ENCODE results near the gene METTL8. TPM values are rescaled to one million over a fixed set of nuclear protein-coding genes. Genes with fewer than 3 reads are reported as not detected.
A peak's percentile ranks its signal among the peaks of the same experiment; 100 is the strongest.

Gene METTL8
- total RNA-seq, 1 experiment from 2014 or later, result 59.1 TPM

DNA sequence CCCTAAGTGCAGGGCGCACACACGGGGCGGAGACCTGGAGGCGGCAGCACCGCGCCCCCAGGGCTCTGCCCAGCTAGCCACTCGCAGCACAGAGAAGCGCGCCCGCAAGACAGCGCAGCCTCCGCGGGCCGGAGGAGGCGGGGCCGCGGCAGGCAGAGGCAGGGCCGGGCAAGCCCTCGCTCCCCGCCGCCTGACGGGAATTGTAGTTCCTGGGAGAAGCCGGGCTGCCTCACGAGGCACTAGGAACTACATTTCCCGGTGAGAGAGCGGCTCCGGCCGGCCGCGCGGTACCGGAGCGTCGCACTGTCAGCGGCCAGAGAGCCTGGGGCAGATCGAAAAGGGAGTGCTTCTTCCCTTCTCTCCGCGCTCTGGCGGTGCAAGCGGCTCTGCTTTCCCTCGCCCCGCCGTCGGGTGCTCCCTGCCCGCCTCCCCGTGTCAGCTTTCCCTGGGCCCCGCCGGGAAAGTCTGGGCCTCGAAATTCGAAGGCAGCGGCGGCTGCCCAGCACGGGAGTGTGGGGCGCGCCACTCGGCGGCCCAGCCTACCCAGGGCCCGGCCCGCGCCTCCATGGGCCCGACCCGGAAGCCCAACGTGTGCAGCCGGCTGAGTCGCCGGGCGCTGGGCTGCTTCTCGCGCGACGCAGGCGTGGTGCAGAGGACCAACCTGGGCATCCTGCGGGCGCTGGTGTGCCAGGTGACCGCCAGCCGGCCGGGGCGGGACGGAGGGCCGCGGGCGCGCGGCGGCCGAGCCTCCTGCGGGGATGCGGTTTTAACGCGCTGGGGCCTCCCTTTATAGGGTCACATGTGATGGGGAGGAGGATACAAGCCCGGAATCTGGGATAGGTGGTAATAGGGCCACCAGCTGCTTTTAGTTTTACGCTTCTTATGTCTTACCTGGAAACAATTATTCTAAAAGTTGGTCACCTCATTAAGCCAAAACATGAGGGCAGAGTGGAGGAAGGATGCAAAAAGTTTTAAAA, 511 bp upstream of the METTL8 start, which contains the start of gene DCAF17 (continued):
- TF ChIP-seq, protein P1, sequence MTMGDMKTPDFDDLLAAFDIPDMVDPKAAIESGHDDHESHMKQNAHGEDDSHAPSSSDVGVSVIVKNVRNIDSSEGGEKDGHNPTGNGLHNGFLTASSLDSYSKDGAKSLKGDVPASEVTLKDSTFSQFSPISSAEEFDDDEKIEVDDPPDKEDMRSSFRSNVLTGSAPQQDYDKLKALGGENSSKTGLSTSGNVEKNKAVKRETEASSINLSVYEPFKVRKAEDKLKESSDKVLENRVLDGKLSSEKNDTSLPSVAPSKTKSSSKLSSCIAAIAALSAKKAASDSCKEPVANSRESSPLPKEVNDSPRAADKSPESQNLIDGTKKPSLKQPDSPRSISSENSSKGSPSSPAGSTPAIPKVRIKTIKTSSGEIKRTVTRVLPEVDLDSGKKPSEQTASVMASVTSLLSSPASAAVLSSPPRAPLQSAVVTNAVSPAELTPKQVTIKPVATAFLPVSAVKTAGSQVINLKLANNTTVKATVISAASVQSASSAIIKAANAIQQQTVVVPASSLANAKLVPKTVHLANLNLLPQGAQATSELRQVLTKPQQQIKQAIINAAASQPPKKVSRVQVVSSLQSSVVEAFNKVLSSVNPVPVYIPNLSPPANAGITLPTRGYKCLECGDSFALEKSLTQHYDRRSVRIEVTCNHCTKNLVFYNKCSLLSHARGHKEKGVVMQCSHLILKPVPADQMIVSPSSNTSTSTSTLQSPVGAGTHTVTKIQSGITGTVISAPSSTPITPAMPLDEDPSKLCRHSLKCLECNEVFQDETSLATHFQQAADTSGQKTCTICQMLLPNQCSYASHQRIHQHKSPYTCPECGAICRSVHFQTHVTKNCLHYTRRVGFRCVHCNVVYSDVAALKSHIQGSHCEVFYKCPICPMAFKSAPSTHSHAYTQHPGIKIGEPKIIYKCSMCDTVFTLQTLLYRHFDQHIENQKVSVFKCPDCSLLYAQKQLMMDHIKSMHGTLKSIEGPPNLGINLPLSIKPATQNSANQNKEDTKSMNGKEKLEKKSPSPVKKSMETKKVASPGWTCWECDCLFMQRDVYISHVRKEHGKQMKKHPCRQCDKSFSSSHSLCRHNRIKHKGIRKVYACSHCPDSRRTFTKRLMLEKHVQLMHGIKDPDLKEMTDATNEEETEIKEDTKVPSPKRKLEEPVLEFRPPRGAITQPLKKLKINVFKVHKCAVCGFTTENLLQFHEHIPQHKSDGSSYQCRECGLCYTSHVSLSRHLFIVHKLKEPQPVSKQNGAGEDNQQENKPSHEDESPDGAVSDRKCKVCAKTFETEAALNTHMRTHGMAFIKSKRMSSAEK (CRISPR knock-in tag; IDR thresholded peaks at IDR 0.05; ENCODE audit: borderline replicate concordance), result no peak
- TF ChIP-seq, protein P2, sequence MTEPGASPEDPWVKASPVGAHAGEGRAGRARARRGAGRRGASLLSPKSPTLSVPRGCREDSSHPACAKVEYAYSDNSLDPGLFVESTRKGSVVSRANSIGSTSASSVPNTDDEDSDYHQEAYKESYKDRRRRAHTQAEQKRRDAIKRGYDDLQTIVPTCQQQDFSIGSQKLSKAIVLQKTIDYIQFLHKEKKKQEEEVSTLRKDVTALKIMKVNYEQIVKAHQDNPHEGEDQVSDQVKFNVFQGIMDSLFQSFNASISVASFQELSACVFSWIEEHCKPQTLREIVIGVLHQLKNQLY (CRISPR knock-in tag; IDR thresholded peaks at IDR 0.05), result no peak
- no peak for TF ChIP-seq EMX1 (CRISPR knock-in tag; IDR thresholded peaks at IDR 0.05)
- TF ChIP-seq, protein P3, sequence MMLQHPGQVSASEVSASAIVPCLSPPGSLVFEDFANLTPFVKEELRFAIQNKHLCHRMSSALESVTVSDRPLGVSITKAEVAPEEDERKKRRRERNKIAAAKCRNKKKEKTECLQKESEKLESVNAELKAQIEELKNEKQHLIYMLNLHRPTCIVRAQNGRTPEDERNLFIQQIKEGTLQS (CRISPR knock-in tag; conservative IDR thresholded peaks at IDR 0.05), result no peak

DNA sequence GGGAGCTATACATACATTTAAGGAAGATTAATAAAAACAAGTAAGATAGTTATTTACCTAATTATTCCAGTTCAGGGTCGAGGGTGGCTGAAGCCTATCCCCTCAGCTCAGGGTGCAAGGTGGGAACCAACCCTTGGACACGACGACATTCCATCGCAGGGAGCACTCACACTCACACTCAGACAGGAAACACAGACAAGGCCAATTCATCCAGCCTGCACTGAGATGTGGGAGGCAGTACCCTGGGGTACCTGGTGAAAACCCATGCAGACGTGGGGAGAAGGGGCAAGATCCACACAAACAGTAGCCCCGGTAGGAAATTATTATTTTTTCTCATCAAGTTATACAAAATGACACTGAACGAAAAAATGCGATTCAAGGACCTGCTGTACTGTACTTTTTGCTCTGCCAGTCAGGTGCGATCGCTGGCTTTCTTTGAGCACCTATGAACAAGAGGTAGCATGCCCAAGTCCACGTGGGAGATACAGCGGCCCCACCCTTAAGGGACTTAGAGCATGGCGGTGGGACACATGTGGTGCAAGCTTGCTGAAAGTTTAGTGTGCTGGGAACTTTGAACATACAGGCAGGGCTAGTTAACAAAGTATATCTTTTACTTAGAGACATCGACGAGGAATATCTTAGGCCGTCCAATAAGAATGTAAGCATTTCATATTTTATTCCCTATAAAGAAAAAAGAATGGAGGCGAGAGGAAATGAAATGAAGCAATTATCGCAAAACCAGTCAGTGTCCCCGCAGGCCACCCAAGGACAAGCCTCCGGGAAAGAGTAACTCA, 624 bp downstream of the METTL8 start:
- Mint-ChIP-seq H3K4me3 (peak overlapping the region; percentile 87), H3K27me3 (ENCODE audit: low read depth) (no peaks in the 10 kb centered on the region), H3K27ac (peak overlapping the region; percentile 96), H3K4me1 (peaks cover 52% of the 10 kb centered on the region), H3K9me3 (no peaks in the 10 kb centered on the region), H3K36me3 (peaks cover 34% of the 10 kb centered on the region)
- ChIA-PET POLR2A (interaction anchor here (0.9 to 1.4 kb wide), 6 partner anchors 13 to 504 kb away, joined by 3 to 5 read pairs (median 4); partner anchors contain the start of genes CYBRD1 and GORASP2), CTCF (interaction anchor here (0.5 to 2.6 kb wide), 14 partner anchors 17 to 504 kb away, joined by 3 to 13 read pairs (median 4); partner anchors contain the start of gene GORASP2)
- TF ChIP-seq SP1 (CRISPR knock-in tag; conservative IDR thresholded peaks at IDR 0.05), result no peak
- TF ChIP-seq, protein P1 (CRISPR knock-in tag; IDR thresholded peaks at IDR 0.05; ENCODE audit: borderline replicate concordance), result 0 out of 2 replicates have a peak, but pooled peaks have one; percentile 57
- no peak for TF ChIP-seq SMAD3 (CRISPR knock-in tag; IDR thresholded peaks at IDR 0.05; ENCODE audit: borderline replicate concordance)
- peak; percentile 25 for DNase-seq (ENCODE audit: low spot score)
- ATAC-seq, result no peak

DNA sequence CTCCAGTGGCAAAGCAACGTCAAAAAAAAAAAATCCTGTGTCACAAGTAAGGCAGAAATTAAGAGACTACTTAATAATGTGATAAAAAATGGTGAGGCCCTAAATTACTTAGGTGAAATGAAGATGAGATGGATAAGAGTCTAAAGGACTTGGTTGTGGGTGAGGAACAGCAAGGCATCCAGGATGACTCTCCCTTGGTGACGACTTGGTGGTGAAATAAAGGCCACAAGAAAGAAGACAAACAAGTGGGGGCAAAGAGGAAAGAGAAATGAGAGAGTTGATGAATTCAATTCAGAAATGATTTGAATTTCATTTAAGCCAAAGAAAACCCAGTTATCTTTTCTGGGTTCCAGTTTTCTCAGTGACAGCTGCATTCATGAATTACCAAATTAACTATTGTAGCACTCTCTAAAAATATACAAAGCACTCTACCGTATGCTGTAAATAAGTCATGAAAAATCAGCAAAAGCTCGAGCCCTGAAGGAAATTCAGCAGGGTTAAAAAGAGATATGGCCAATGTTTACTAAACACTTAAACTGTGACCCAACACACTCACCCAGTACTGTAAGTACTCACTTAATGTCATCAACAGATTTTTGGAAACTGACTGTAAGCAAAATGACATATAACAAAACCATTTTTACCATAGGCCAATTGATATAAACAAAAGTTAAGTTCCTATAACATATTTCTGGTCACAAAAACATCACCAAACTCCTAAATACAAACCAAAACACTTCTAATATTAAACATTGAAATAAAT, 1.4 kb downstream of the METTL8 start:
- Mint-ChIP-seq H3K4me3 (peak overlapping the region; percentile 87), H3K9me3 (no peaks in the 10 kb centered on the region), H3K27me3 (ENCODE audit: low read depth) (no peaks in the 10 kb centered on the region), H3K4me1 (peaks cover 51% of the 10 kb centered on the region), H3K36me3 (peaks cover 26% of the 10 kb centered on the region), H3K27ac (peak overlapping the region; percentile 96)
- ChIA-PET CTCF (interaction anchor here (1.2 to 2.6 kb wide), 5 partner anchors 16 to 346 kb away, joined by 4 to 21 read pairs (median 9); no protein-coding TSS in a partner anchor), POLR2A (interaction anchor here (1.1 kb wide), 1 partner anchor 90 kb away, joined by 4 read pairs; the partner anchor contains the start of gene CYBRD1)
- ATAC-seq (no peak), DNase-seq (ENCODE audit: low spot score) (no peak)
- TF ChIP-seq SMAD4 (CRISPR knock-in tag; IDR thresholded peaks at IDR 0.05), result no peak
- TF ChIP-seq, protein P4, sequence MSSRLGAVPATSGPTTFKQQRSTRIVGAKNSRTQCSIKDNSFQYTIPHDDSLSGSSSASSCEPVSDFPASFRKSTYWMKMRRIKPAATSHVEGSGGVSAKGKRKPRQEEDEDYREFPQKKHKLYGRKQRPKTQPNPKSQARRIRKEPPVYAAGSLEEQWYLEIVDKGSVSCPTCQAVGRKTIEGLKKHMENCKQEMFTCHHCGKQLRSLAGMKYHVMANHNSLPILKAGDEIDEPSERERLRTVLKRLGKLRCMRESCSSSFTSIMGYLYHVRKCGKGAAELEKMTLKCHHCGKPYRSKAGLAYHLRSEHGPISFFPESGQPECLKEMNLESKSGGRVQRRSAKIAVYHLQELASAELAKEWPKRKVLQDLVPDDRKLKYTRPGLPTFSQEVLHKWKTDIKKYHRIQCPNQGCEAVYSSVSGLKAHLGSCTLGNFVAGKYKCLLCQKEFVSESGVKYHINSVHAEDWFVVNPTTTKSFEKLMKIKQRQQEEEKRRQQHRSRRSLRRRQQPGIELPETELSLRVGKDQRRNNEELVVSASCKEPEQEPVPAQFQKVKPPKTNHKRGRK (CRISPR knock-in tag; IDR thresholded peaks at IDR 0.05; ENCODE audit: borderline replicate concordance), result no peak
- TF ChIP-seq, protein P5, sequence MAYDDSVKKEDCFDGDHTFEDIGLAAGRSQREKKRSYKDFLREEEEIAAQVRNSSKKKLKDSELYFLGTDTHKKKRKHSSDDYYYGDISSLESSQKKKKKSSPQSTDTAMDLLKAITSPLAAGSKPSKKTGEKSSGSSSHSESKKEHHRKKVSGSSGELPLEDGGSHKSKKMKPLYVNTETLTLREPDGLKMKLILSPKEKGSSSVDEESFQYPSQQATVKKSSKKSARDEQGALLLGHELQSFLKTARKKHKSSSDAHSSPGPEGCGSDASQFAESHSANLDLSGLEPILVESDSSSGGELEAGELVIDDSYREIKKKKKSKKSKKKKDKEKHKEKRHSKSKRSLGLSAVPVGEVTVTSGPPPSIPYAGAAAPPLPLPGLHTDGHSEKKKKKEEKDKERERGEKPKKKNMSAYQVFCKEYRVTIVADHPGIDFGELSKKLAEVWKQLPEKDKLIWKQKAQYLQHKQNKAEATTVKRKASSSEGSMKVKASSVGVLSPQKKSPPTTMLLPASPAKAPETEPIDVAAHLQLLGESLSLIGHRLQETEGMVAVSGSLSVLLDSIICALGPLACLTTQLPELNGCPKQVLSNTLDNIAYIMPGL (CRISPR knock-in tag; IDR thresholded peaks at IDR 0.05), result no peak
- no peak for TF ChIP-seq NR1H2 (CRISPR knock-in tag; IDR thresholded peaks at IDR 0.05)
- no peak for TF ChIP-seq TP53 (CRISPR knock-in tag; IDR thresholded peaks at IDR 0.05)
- TF ChIP-seq NFE2L1 (CRISPR knock-in tag; IDR thresholded peaks at IDR 0.05), result no peak
- no peak for TF ChIP-seq ZNF423 (CRISPR knock-in tag; IDR thresholded peaks at IDR 0.05)

Data from WTC11 (cell line).